Neural progenitor cell (in vitro differentiated cells): ENCODE results near the gene CETP. TPM values are rescaled to one million over a fixed set of nuclear protein-coding genes. Genes with fewer than 3 reads are reported as not detected.
A peak's percentile ranks its signal among the peaks of the same experiment; 100 is the strongest.

Source experiments
- DNase-seq: peaks from one replicate; pipeline ENCODE4 v3.0.0-alpha.2; 2016; ENCODE audit warnings: low spot score
- H2AFZ ChIP-seq: fragments of 200-600 bp; sonication (generic); replicated peaks from 2 replicates; pipeline ENCODE4 v1.6.1; 2016; ENCODE audit warnings: antibody characterized with exemption
- H3F3A ChIP-seq: fragments of 200-600 bp; sonication (generic); 2 replicates; pipeline ENCODE4 v1.6.1; 2016; ENCODE audit warnings: antibody characterized with exemption, low read depth
- H3K27ac ChIP-seq: fragments of 200-600 bp; sonication (generic); 2 replicates; pipeline ENCODE4 v1.5.1; 2016; ENCODE audit warnings: mild to moderate bottlenecking
- H3K27me3 ChIP-seq: fragments of 200-600 bp; sonication (generic); 2 replicates; pipeline ENCODE4 v1.6.1; 2016; ENCODE audit warnings: mild to moderate bottlenecking, moderate library complexity
- H3K36me3 ChIP-seq: fragments of 200-600 bp; sonication (generic); 2 replicates; pipeline ENCODE4 v1.5.1; 2016
- H3K4me1 ChIP-seq: fragments of 200-600 bp; sonication (generic); 2 replicates; pipeline ENCODE4 v1.6.1; 2016; ENCODE audit warnings: mixed run types
- H3K4me2 ChIP-seq: fragments of 200-600 bp; sonication (generic); 2 replicates; pipeline ENCODE4 v1.6.1; 2016
- H3K4me3 ChIP-seq: fragments of 200-600 bp; sonication (generic); 2 replicates; pipeline ENCODE4 v1.5.1; 2016
- H3K79me2 ChIP-seq: fragments of 200-600 bp; sonication (generic); 2 replicates; pipeline ENCODE4 v1.6.1; 2016; ENCODE audit warnings: low read depth
- H3K9ac ChIP-seq: fragments of 200-600 bp; sonication (generic); 2 replicates; pipeline ENCODE4 v1.6.1; 2016
- H3K9me3 ChIP-seq: fragments of 200-600 bp; sonication (generic); 2 replicates; pipeline ENCODE4 v1.5.1; 2016; ENCODE audit warnings: low read depth
- H4K20me1 ChIP-seq: fragments of 200-600 bp; sonication (generic); 2 replicates; pipeline ENCODE4 v1.6.1; 2016; ENCODE audit warnings: low read depth
- H3K27ac Mint-ChIP-seq: 3 replicates; pipeline ENCODE4 v1.8.0; 2021; ENCODE audit warnings: mixed read lengths
- H3K27me3 Mint-ChIP-seq: 2 replicates; pipeline ENCODE4 v1.8.0; 2022; ENCODE audit warnings: low read depth, mild to moderate bottlenecking, inconsistent platforms, moderate library complexity, mixed read lengths; ENCODE audit not compliant: insufficient read depth
- H3K36me3 Mint-ChIP-seq: 3 replicates; pipeline ENCODE4 v1.8.0; 2021; ENCODE audit warnings: mixed read lengths
- H3K4me1 Mint-ChIP-seq: 3 replicates; pipeline ENCODE4 v1.8.0; 2021; ENCODE audit warnings: mixed read lengths
- H3K4me3 Mint-ChIP-seq: 3 replicates; pipeline ENCODE4 v1.8.0; 2021; ENCODE audit warnings: mild to moderate bottlenecking, moderate library complexity, mixed read lengths
- H3K9me3 Mint-ChIP-seq: 3 replicates; pipeline ENCODE4 v1.8.0; 2020; ENCODE audit warnings: mixed read lengths
- CTCF ChIP-seq: fragments of 200-600 bp; sonication (generic); IDR thresholded peaks from 2 replicates; pipeline ENCODE4 v1.5.1; 2017; ENCODE audit warnings: antibody characterized with exemption, mild to moderate bottlenecking
- EZH2 ChIP-seq: fragments of 200-600 bp; sonication (generic); IDR thresholded peaks from 2 replicates; pipeline ENCODE4 v1.6.1; 2017; ENCODE audit warnings: antibody characterized with exemption, mild to moderate bottlenecking, moderate library complexity
- EZH2phosphoT487 ChIP-seq: fragments of 200-600 bp; sonication (generic); IDR thresholded peaks from 2 replicates; pipeline ENCODE4 v1.6.1; 2017; ENCODE audit warnings: antibody characterized with exemption
- total RNA-seq: library from RNA; depleted of rRNA; stranded (reverse); fragments of >200 nt; gene quantifications from 2 replicates; pipeline ENCODE4 v1.2.3, GENCODE V29; 2015; ENCODE audit warnings: low replicate concordance

Gene CETP
- total RNA-seq, 1 donor from 2014 or later = 0.28 TPM

GRCh38 chr16:57008440-57008839, 46.7 kb downstream of the CETP start:
- H3K9me3 ChIP-seq = no peaks in the 10 kb centered on the region
- no peak overlapping the region for H3K4me3 ChIP-seq
- Mint-ChIP-seq H3K36me3 (no peaks in the 10 kb centered on the region), H3K9me3 (no peaks in the 10 kb centered on the region), H3K27me3 (peaks cover 12% of the 10 kb centered on the region), H3K4me3 (no peak overlapping the region), H3K27ac (no peak overlapping the region), H3K4me1 (peaks cover 7% of the 10 kb centered on the region)
- no peaks in the 10 kb centered on the region for H3F3A ChIP-seq
- no peaks in the 10 kb centered on the region for H4K20me1 ChIP-seq
- no peaks in the 10 kb centered on the region for H3K27me3 ChIP-seq
- H3K27ac ChIP-seq = no peak overlapping the region
- no peaks in the 10 kb centered on the region for H3K4me1 ChIP-seq
- no peaks in the 10 kb centered on the region for H3K36me3 ChIP-seq
- no peaks in the 10 kb centered on the region for H3K79me2 ChIP-seq
- no peak overlapping the region for H2AFZ ChIP-seq
- H3K4me2 ChIP-seq = no peak overlapping the region
- no peak overlapping the region for H3K9ac ChIP-seq
- TF ChIP-seq CTCF = no peak
- no peak for TF ChIP-seq EZH2phosphoT487
- TF ChIP-seq EZH2 = no peak
- DNase-seq = no peak

DNA sequence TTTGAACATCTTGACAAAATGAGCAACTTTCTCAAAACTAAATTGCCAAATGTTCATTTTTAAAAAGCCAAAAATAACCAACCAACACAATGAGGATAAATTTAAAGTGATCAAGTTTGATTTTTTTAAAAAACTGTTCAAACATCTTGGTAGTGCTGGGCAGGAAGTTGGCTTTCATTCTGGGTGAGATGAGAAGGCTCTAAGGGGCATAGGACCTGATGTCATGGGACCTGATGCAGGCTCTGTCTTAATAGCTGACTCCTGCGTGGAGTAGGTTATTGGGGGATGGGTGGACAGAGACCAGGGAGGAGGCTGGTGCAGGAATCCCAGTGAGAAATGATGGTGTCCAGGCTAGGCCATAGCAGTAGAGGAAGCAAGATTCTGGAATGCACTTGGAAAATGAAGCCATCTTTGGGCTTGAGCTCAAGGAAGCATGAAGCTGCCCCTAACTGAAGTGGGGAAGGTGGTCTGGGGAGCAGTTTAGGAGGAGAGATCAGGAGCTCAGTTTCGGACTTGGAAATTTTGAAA, 48.0 kb downstream of the CETP start:
- H3K9ac ChIP-seq = no peak overlapping the region
- no peaks in the 10 kb centered on the region for H3K9me3 ChIP-seq
- H3K9me3 Mint-ChIP-seq = no peaks in the 10 kb centered on the region
- no peaks in the 10 kb centered on the region for H3K36me3 ChIP-seq
- H3K36me3 Mint-ChIP-seq = no peaks in the 10 kb centered on the region
- H4K20me1 ChIP-seq = no peaks in the 10 kb centered on the region
- no peak overlapping the region for H3K4me3 Mint-ChIP-seq
- H3K4me1 ChIP-seq = no peaks in the 10 kb centered on the region
- H3K4me3 ChIP-seq = no peak overlapping the region
- no peak overlapping the region for H3K27ac Mint-ChIP-seq
- no peak overlapping the region for H3K4me2 ChIP-seq
- H3K27me3 ChIP-seq = no peaks in the 10 kb centered on the region
- no peaks in the 10 kb centered on the region for H3K79me2 ChIP-seq
- no peak overlapping the region for H3K27ac ChIP-seq
- H3K27me3 Mint-ChIP-seq = peaks cover 12% of the 10 kb centered on the region
- peaks cover 5% of the 10 kb centered on the region for H3K4me1 Mint-ChIP-seq
- no peak for DNase-seq
- no peaks in the 10 kb centered on the region for H3F3A ChIP-seq
- no peak overlapping the region for H2AFZ ChIP-seq
- TF ChIP-seq EZH2 = no peak
- TF ChIP-seq CTCF = no peak
- no peak for TF ChIP-seq EZH2phosphoT487

GRCh38 chr16:57012353-57012752, 50.6 kb downstream of the CETP start:
- DNase-seq = peak; percentile 40
- no peaks in the 10 kb centered on the region for H4K20me1 ChIP-seq
- no peak overlapping the region for H3K4me3 ChIP-seq
- no peaks in the 10 kb centered on the region for H3K27me3 ChIP-seq
- Mint-ChIP-seq H3K9me3 (no peaks in the 10 kb centered on the region), H3K36me3 (no peaks in the 10 kb centered on the region), H3K4me1 (peaks cover 5% of the 10 kb centered on the region), H3K27ac (no peak overlapping the region), H3K27me3 (peaks cover 6% of the 10 kb centered on the region), H3K4me3 (no peak overlapping the region)
- no peaks in the 10 kb centered on the region for H3K79me2 ChIP-seq
- H3K4me2 ChIP-seq = no peak overlapping the region
- no peaks in the 10 kb centered on the region for H3K36me3 ChIP-seq
- no peaks in the 10 kb centered on the region for H3K9me3 ChIP-seq
- H3K27ac ChIP-seq = no peak overlapping the region
- H2AFZ ChIP-seq = no peak overlapping the region
- H3F3A ChIP-seq = no peaks in the 10 kb centered on the region
- no peaks in the 10 kb centered on the region for H3K4me1 ChIP-seq
- TF ChIP-seq CTCF (peak; percentile 19), EZH2 (no peak), EZH2phosphoT487 (no peak)
- H3K9ac ChIP-seq = no peak overlapping the region
